Lung microvascular endothelial cell (primary cell): ENCODE measurements around the gene PSORS1C1. TPM values are rescaled to one million over a fixed set of nuclear protein-coding genes. Genes with fewer than 3 reads are reported as not detected.
"Not testable (repeated sequence)": the region's sequence is repeated elsewhere in the genome, so short reads cannot be mapped to it uniquely, and the experiment has no call there.

Experiments
- DNase-seq, 2 donors: peaks; one replicate each; pipeline versions ENCODE4 v3.0.0 to v3.0.0-alpha.2; 2010; ENCODE audit warnings: low read depth in 2 of 2
- total RNA-seq: library from RNA; depleted of rRNA; stranded (reverse); fragments of >200 nt; gene quantifications from 2 replicates; pipeline ENCODE4 v1.2.1, GENCODE V29; 2014

The PSORS1C1 gene
- total RNA-seq, 1 donor from 2014 or later = 6.7 TPM

- DNase-seq = peak; percentile 99
Observed at GRCh38 chr6:31158140-31158862, 43.7 kb downstream of the PSORS1C1 start, which contains the start of gene TCF19. Gene TCF19 (plus strand): TSS chr6:31158589. CDS start chr6:31159470, 881 bp downstream.

- peak in 1 of 2 donors; percentile 11 for DNase-seq
Observed at GRCh38 chr6:31158863-31159855, 44.6 kb downstream of the PSORS1C1 start.

- DNase-seq = no peak
Observed at GRCh38 chr6:31161216-31162126, 46.9 kb downstream of the PSORS1C1 start.

GRCh38 chr6:31162463-31163165 lies 48.0 kb downstream of the PSORS1C1 start:
- no peak for DNase-seq

DNA sequence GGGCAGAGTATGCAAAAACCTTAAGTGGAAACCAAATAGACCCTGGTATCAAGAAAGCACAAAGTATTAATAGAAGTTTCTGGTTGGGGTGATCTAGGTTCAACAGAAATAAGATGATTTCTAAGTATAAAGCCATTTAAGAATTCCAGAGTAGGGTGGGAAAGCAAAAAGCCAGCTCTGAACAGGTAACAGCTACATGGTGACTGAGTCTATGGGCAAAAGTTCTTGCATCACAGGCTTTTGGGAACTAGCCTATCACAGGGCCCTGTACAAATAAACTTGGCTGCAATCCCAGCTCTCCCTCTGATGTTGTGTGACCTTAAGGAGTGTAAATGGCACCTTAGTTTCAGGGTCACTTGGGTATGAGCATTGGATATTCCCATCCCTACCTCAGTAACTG lies 49.3 kb downstream of the PSORS1C1 start:
- DNase-seq = no peak

GRCh38 chr6:31164475-31165063 lies 50.0 kb downstream of the PSORS1C1 start:
- not testable (repeated sequence) for DNase-seq

DNA sequence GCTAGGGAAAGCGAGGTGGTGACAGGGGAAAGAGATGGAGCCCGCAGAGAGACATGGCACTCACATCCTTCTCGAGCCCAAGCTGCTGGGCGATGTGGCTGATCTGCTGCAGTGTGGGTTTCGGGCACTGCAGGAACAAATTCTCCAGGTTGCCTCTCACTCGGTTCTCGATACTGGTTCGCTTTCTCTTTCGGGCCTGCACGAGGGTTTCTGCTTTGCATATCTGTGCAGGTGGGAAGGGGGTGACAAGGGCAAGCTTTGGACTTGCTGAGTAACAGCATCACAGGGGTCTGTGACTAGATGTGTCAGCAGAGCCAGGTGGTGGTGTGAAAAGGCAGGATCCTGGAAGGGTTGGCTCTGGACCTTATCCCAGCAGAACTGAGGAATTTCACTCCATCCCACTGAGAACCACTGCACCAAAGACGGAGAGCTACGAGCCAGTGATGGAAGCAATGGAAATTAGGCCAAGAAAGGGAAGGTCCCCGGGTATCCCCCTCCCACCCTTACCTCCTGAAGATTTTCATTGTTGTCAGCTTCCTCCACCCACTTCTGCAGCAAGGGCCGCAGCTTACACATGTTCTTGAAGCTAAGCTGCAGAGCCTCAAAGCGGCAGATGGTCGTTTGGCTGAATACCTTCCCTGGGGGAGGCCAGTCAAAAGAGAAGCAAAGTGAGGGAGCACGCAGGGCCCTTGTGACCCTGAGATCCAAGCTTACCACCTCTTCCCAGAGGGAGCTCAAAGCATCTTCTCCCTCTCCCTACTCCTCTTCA lies 50.6 kb downstream of the PSORS1C1 start:
- DNase-seq = not testable (repeated sequence)

GRCh38 chr6:31165986-31166385 lies 51.4 kb downstream of the PSORS1C1 start:
- no peak for DNase-seq

DNA sequence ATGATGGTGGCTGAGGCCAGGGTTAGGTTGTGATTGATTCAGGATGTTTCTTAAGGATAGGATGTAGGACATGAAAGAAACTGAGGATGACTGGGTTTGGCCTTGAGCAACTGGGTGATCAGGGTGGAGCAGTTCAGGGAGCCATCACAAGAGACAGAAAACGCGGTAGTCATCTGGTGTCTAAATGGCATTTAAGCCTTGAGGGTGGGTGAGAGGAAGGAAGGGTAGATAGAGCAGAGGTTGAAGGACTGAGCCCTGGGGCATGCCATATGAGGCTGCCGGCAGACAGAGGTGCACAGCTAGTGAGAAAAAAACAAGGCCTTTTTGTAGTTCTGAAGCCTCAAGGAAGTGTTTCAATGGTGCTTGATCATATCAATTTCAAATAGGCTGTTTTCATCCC lies 54.0 kb downstream of the PSORS1C1 start:
- DNase-seq = no peak

GRCh38 chr6:31169123-31169857 lies 54.7 kb downstream of the PSORS1C1 start:
- no peak for DNase-seq

DNA sequence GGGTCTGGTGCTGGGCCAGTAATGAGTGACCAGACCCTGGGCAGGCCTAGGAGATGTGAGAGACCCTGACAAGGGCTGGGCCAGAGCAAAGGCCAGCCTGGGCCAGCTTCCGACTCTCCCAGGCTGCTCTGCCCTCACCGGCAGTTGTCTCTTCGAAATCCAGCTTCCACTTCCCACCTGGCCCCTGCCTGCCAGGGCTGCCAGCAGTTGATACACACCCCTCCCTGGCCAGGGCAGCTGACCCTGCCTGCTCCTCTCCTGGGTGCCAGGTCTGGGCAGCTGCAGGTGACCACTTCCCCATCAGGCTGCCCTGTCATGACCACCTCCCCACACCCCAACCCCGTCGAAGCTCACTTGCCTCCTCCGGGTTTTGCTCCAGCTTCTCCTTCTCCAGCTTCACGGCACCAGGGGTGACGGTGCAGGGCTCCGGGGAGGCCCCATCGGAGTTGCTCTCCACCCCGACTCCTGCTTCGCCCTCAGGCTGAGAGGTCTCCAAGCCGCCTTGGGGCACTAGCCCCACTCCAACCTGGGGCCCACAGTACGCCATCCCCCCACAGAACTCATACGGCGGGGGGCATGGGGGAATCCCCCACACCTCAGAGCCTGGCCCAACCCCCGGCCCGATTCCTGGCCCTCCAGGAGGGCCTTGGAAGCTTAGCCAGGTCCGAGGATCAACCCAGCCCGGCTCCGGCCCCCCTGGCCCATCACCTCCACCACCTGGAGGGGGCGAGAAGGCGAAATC lies 55.4 kb downstream of the PSORS1C1 start:
- not testable (repeated sequence) for DNase-seq

DNA sequence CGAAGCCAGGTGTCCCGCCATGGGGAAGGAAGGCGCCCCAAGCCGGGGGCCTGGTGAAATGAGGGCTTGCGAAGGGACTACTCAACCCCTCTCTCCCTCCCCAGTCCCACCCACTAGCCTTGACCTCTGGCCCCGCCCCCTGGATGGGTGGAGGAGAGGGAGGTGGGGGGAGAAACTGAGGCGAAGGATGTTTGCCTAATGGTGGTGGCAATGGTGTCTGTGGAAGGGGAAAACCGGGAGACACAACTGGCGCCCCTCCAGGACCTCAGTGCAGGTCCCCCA lies 55.9 kb downstream of the PSORS1C1 start, which contains the start of gene POU5F1:
POU5F1 (minus strand) TSS at position 83 of the 282 bp plus-strand sequence; CDS start at position 21, 62 bp downstream.
- no peak for DNase-seq

- DNase-seq = no peak
Observed at GRCh38 chr6:31170987-31171671, 56.5 kb downstream of the PSORS1C1 start.

GRCh38 chr6:31171931-31172905 lies 57.6 kb downstream of the PSORS1C1 start:
- DNase-seq = no peak

DNA sequence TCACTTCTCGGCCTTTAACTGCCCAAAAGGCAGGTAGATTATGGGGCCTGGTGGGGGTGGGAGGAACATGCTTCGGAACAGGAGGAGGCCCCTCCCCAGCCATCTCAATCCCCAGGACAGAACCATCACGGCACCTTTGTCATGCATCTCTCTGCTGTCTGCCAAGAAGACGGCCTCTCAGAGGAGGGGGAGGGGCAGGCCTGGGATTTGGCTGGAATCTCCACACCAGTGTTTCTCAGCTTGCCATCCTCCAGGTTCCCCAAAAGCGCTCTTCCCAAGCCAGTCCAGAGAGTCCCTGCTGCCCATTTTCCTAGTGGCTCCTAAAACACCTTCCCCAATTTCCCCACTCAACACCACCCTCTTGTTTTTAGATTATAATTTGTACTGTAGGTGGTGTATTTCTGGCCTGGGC lies 58.4 kb downstream of the PSORS1C1 start:
- no peak for DNase-seq

GRCh38 chr6:31173406-31173805 lies 58.8 kb downstream of the PSORS1C1 start:
- DNase-seq = no peak
